HG03558 (cell line): ENCODE data around the gene DDX20.
"Not testable (repeated sequence)": the region's sequence is repeated elsewhere in the genome, so short reads cannot be mapped to it uniquely, and the experiment has no call there.

Experiments used
- ATAC-seq: cut with Tn5 transposase; IDR thresholded peaks from one replicate; pipeline ENCODE4 v1.9.1; 2021; ENCODE audit warnings: moderate number of reproducible peaks; ENCODE audit not compliant: unreplicated experiment; ENCODE audit errors: extremely low read depth

Gene DDX20

GRCh38 chr1:111786669-111787207 is 31.0 kb downstream of the DDX20 start:
- no peak for ATAC-seq

GRCh38 chr1:111789142-111789541 is 33.4 kb downstream of the DDX20 start:
- no peak for ATAC-seq

- no peak for ATAC-seq
Measured at GRCh38 chr1:111789666-111790316, 34.1 kb downstream of the DDX20 start.

- ATAC-seq, result no peak
Measured at GRCh38 chr1:111791776-111792175, 36.1 kb downstream of the DDX20 start.

GRCh38 chr1:111792249-111792648 is 36.5 kb downstream of the DDX20 start:
- ATAC-seq, result no peak

GRCh38 chr1:111793923-111794322 is 38.2 kb downstream of the DDX20 start:
- ATAC-seq, result no peak

- ATAC-seq, result no peak
Measured at GRCh38 chr1:111795401-111795800, 39.7 kb downstream of the DDX20 start.

GRCh38 chr1:111798580-111798979 is 42.9 kb downstream of the DDX20 start:
- no peak for ATAC-seq

GRCh38 chr1:111799722-111800121 is 44.0 kb downstream of the DDX20 start:
- not testable (repeated sequence) for ATAC-seq

GRCh38 chr1:111801071-111801850 is 45.6 kb downstream of the DDX20 start:
- ATAC-seq, result no peak

GRCh38 chr1:111802110-111802509 is 46.4 kb downstream of the DDX20 start:
- no peak for ATAC-seq

GRCh38 chr1:111802984-111803383 is 47.3 kb downstream of the DDX20 start:
- no peak for ATAC-seq

- no peak for ATAC-seq
Measured at GRCh38 chr1:111803951-111804350, 48.2 kb downstream of the DDX20 start.

- no peak for ATAC-seq
Measured at GRCh38 chr1:111804776-111805175, 49.1 kb downstream of the DDX20 start.

GRCh38 chr1:111805251-111805650 is 49.5 kb downstream of the DDX20 start:
- ATAC-seq, result no peak

GRCh38 chr1:111811891-111812290 is 56.2 kb downstream of the DDX20 start:
- no peak for ATAC-seq

- no peak for ATAC-seq
Measured at GRCh38 chr1:111812306-111812705, 56.6 kb downstream of the DDX20 start.

- ATAC-seq, result no peak
Measured at GRCh38 chr1:111813440-111814304, 58.0 kb downstream of the DDX20 start.

GRCh38 chr1:111814305-111814628 is 58.6 kb downstream of the DDX20 start:
- ATAC-seq, result no peak

- ATAC-seq, result no peak
Measured at GRCh38 chr1:111814642-111815041, 58.9 kb downstream of the DDX20 start.
